ENCODE measurements around the gene PAGR1.
"Not testable (repeated sequence)": the region's sequence is repeated elsewhere in the genome, so short reads cannot be mapped to it uniquely, and the experiment has no call there.

Gene PAGR1

GRCh38 chr16:29864205-29864604, 48.3 kb downstream of the PAGR1 start:
- no peak for DNase-seq (ENCODE audit: low read depth, low spot score)

GRCh38 chr16:29868396-29869009, 52.6 kb downstream of the PAGR1 start:
- no peak for DNase-seq (ENCODE audit: low read depth, low spot score)

- not testable (repeated sequence) for DNase-seq (ENCODE audit: low read depth, low spot score)
These were observed 53.1 kb downstream of the PAGR1 start for GRCh38 chr16:29869067-29869466.
